ENCODE results near the gene ALKBH4. TPM values are rescaled to one million over a fixed set of nuclear protein-coding genes. Genes with fewer than 3 reads are reported as not detected.

Gene ALKBH4
- total RNA-seq, 1 experiment from 2014 or later, result 31.0 TPM

DNA sequence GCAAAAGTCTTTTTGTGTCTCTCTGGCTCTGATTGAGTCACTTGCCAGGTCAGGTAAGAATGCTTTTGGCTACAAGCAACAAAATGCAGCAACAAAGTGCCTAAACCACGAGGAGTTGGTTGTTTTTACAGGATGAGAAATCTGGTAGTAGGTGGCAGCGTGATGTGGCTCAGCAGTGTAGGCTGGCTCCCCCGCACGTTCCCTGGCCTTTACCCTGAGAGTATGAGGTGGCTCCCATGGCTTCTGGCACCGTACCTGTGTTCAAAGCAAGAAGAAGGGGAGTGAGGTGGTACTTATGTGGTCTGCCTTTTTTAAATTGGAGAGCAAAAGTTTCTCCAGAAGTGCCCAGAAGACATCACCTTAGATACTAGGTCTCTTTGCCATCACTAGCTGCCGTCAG is 56.8 kb downstream of the ALKBH4 start:
- DNase-seq (no peak), ATAC-seq (no peak)
- no peak overlapping the region for H3K4me3 ChIP-seq (ENCODE audit: low read length)
- H3K9me2 ChIP-seq (replicated peaks; ENCODE audit: low read length), result no peaks in the 10 kb centered on the region
- no peaks in the 10 kb centered on the region for H3K79me2 ChIP-seq (ENCODE audit: low read length)
- intact Hi-C loops (cut with micrococcal nuclease), result no loop called here
- H3K27me3 ChIP-seq (ENCODE audit: low read length), result no peaks in the 10 kb centered on the region
- H3K4me1 ChIP-seq (ENCODE audit: insufficient read depth, low read length), result no peaks in the 10 kb centered on the region
- H3K9ac ChIP-seq (ENCODE audit: low read length), result no peak overlapping the region
- no peaks in the 10 kb centered on the region for H3F3A ChIP-seq (ENCODE audit: low read length, unreplicated experiment)
- no peaks in the 10 kb centered on the region for H4K20me1 ChIP-seq (ENCODE audit: low read length)
- peaks cover 50% of the 10 kb centered on the region for H3K36me3 ChIP-seq (ENCODE audit: low read depth, low read length)
- no peak for TF ChIP-seq EZH2phosphoT487 (IDR thresholded peaks at IDR 0.05; ENCODE audit: borderline replicate concordance, low read length)
- TF ChIP-seq EZH2 (IDR thresholded peaks at IDR 0.05; ENCODE audit: low read length, unreplicated experiment), result no peak
- TF ChIP-seq, protein P1, sequence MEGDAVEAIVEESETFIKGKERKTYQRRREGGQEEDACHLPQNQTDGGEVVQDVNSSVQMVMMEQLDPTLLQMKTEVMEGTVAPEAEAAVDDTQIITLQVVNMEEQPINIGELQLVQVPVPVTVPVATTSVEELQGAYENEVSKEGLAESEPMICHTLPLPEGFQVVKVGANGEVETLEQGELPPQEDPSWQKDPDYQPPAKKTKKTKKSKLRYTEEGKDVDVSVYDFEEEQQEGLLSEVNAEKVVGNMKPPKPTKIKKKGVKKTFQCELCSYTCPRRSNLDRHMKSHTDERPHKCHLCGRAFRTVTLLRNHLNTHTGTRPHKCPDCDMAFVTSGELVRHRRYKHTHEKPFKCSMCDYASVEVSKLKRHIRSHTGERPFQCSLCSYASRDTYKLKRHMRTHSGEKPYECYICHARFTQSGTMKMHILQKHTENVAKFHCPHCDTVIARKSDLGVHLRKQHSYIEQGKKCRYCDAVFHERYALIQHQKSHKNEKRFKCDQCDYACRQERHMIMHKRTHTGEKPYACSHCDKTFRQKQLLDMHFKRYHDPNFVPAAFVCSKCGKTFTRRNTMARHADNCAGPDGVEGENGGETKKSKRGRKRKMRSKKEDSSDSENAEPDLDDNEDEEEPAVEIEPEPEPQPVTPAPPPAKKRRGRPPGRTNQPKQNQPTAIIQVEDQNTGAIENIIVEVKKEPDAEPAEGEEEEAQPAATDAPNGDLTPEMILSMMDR (conservative IDR thresholded peaks at IDR 0.05; ENCODE audit: low read depth, low read length), result no peak
- POLR2A ChIA-PET (ENCODE audit: unreplicated experiment), result no interaction called here
- CTCF ChIA-PET, result no interaction called here
- no peaks in the 10 kb centered on the region for H3K9me3 ChIP-seq (ENCODE audit: low read length)
- no peak overlapping the region for H3K27ac ChIP-seq (ENCODE audit: low read length)
- no peak overlapping the region for H3K4me2 ChIP-seq (ENCODE audit: low read length)
- no TSS peak for BruUV-seq (replicated peaks)
- no peak overlapping the region for H2AFZ ChIP-seq (ENCODE audit: low read length)

Small RNA genes within 50 kb of the gene (microRNA-seq; reads per million reads assigned to microRNA genes)
- gene MIR4467 (ENCODE audit: unreplicated experiment) (18.8 reads per million, percentile 44 among the genes with 10 or more reads in this experiment), gene MIR5090 (ENCODE audit: unreplicated experiment) (5.0 reads per million, percentile 22 among the genes with 10 or more reads in this experiment)

Other genes starting within 250 kb of the ALKBH4 start
- 8.8 and 10.7 TPM in 2 replicates for gene SH2B2, start 178.0 kb downstream of the ALKBH4 start, total RNA-seq (2014; rRNA removed)
- gene SPDYE6, start 108.4 kb downstream of the ALKBH4 start, total RNA-seq (2014; rRNA removed), result not detected in 2 replicates
- 28.9 and 49.4 TPM in 2 replicates for gene PRKRIP1, start 68.5 kb downstream of the ALKBH4 start, total RNA-seq (2014; rRNA removed)
- gene ORAI2, start 31.3 kb downstream of the ALKBH4 start, total RNA-seq (2014; rRNA removed), result 20.8 and 21.5 TPM in 2 replicates
- 41.8 and 69.5 TPM in 2 replicates for gene LRWD1, start 121 bp upstream of the ALKBH4 start, total RNA-seq (2014; rRNA removed)
- gene POLR2J, start 14.1 kb upstream of the ALKBH4 start, total RNA-seq (2014; rRNA removed), result 71.6 and 101 TPM in 2 replicates
- gene RASA4B, start 52.9 kb upstream of the ALKBH4 start, total RNA-seq (2014; rRNA removed), result 10.2 and 17.2 TPM in 2 replicates
- 22.5 and 25.7 TPM in 2 replicates for gene UPK3BL2, start 78.8 kb upstream of the ALKBH4 start, total RNA-seq (2014; rRNA removed)
- not detected in 2 replicates for gene SPDYE2, start 86.4 kb upstream of the ALKBH4 start, total RNA-seq (2014; rRNA removed)
- gene POLR2J3, start 107.7 kb upstream of the ALKBH4 start, total RNA-seq (2014; rRNA removed), result 14.5 and 35.2 TPM in 2 replicates
- 6.7 and 15.8 TPM in 2 replicates for gene RASA4, start 151.9 kb upstream of the ALKBH4 start, total RNA-seq (2014; rRNA removed)
- gene UPK3BL1, start 177.9 kb upstream of the ALKBH4 start, total RNA-seq (2014; rRNA removed), result 20.2 and 22.7 TPM in 2 replicates
- gene SPDYE2B, start 185.5 kb upstream of the ALKBH4 start, total RNA-seq (2014; rRNA removed), result not detected in 2 replicates
- 3.6 and 4.1 TPM in 2 replicates for gene POLR2J2, start 206.8 kb upstream of the ALKBH4 start, total RNA-seq (2014; rRNA removed)